Parathyroid adenoma (tissue), 2 donors: ENCODE results near the gene GNL3.

Experiments used
- H2AFZ ChIP-seq: fragments of 300-600 bp; sonication (generic); one replicate; pipeline ENCODE4 v1.7.0; 2017; ENCODE audit warnings: antibody characterized with exemption, mild to moderate bottlenecking
- H3K27ac ChIP-seq: fragments of 300-600 bp; sonication (generic); one replicate; pipeline ENCODE4 v1.7.0; 2017
- H3K27me3 ChIP-seq: fragments of 300-600 bp; sonication (generic); one replicate; pipeline ENCODE4 v1.7.0; 2017; ENCODE audit warnings: low read length; ENCODE audit not compliant: control insufficient read depth, insufficient read depth
- H3K36me3 ChIP-seq: fragments of 300-600 bp; sonication (generic); one replicate; pipeline ENCODE4 v1.7.0; 2017; ENCODE audit warnings: low read length; ENCODE audit not compliant: control insufficient read depth, insufficient read depth
- H3K4me1 ChIP-seq: fragments of 300-600 bp; sonication (generic); one replicate; pipeline ENCODE4 v1.7.0; 2017; ENCODE audit warnings: control low read depth
- H3K4me2 ChIP-seq: fragments of 300-600 bp; sonication (generic); one replicate; pipeline ENCODE4 v1.7.0; 2017; ENCODE audit warnings: low read length
- H3K4me3 ChIP-seq: fragments of 300-600 bp; sonication (generic); one replicate; pipeline ENCODE4 v1.7.0; 2017; ENCODE audit warnings: low read depth, low read length
- H3K79me2 ChIP-seq: fragments of 300-600 bp; sonication (generic); one replicate; pipeline ENCODE4 v1.7.0; 2017; ENCODE audit warnings: control low read depth
- H3K9ac ChIP-seq: fragments of 300-600 bp; sonication (generic); one replicate; pipeline ENCODE4 v1.7.0; 2017; ENCODE audit warnings: mild to moderate bottlenecking
- H3K9me3 ChIP-seq: fragments of 300-600 bp; sonication (generic); one replicate; pipeline ENCODE4 v1.7.0; 2017; ENCODE audit warnings: low read length; ENCODE audit not compliant: control insufficient read depth
- CTCF ChIP-seq: fragments of 300-600 bp; sonication (generic); IDR thresholded peaks from one replicate; pipeline ENCODE4 v1.7.0; 2017; ENCODE audit warnings: antibody characterized with exemption, mild to moderate bottlenecking
- donor health status: primary hyperparathyroidism.

The GNL3 gene

GRCh38 chr3:52715714-52716305 is 30.0 kb downstream of the GNL3 start:
- H3K79me2 ChIP-seq, result peaks cover 6% of the 10 kb centered on the region
- no peaks in the 10 kb centered on the region for H3K9me3 ChIP-seq
- no peaks in the 10 kb centered on the region for H3K36me3 ChIP-seq
- no peak overlapping the region for H3K27ac ChIP-seq
- no peak for TF ChIP-seq CTCF
- no peak overlapping the region for H3K9ac ChIP-seq
- peaks cover under 1% of the 10 kb centered on the region for H3K4me1 ChIP-seq
- no peaks in the 10 kb centered on the region for H3K27me3 ChIP-seq
- H3K4me3 ChIP-seq, result no peak overlapping the region
- H2AFZ ChIP-seq, result no peak overlapping the region
- no peak overlapping the region for H3K4me2 ChIP-seq

GRCh38 chr3:52719618-52720017 is 33.8 kb downstream of the GNL3 start:
- Histone ChIP-seq H3K36me3 (no peaks in the 10 kb centered on the region), H3K27ac (no peak overlapping the region), H3K4me2 (no peak overlapping the region), H3K79me2 (peaks cover 6% of the 10 kb centered on the region), H3K4me1 (peaks cover 6% of the 10 kb centered on the region), H2AFZ (no peak overlapping the region), H3K27me3 (no peaks in the 10 kb centered on the region), H3K9ac (no peak overlapping the region), H3K4me3 (no peak overlapping the region), H3K9me3 (no peaks in the 10 kb centered on the region)
- TF ChIP-seq CTCF, result no peak

GRCh38 chr3:52721002-52721729 is 35.3 kb downstream of the GNL3 start:
- H3K4me3 ChIP-seq, result no peak overlapping the region
- H3K27ac ChIP-seq, result no peak overlapping the region
- peak overlapping the region; percentile 33 for H3K4me2 ChIP-seq
- H3K27me3 ChIP-seq, result no peaks in the 10 kb centered on the region
- peaks cover 6% of the 10 kb centered on the region for H3K4me1 ChIP-seq
- TF ChIP-seq CTCF, result no peak
- no peaks in the 10 kb centered on the region for H3K36me3 ChIP-seq
- H2AFZ ChIP-seq, result no peak overlapping the region
- no peaks in the 10 kb centered on the region for H3K9me3 ChIP-seq
- H3K79me2 ChIP-seq, result peaks cover 3% of the 10 kb centered on the region
- H3K9ac ChIP-seq, result no peak overlapping the region

GRCh38 chr3:52721730-52722008 is 35.8 kb downstream of the GNL3 start:
- H2AFZ ChIP-seq, result no peak overlapping the region
- no peak for TF ChIP-seq CTCF
- no peak overlapping the region for H3K27ac ChIP-seq
- H3K4me1 ChIP-seq, result peaks cover 6% of the 10 kb centered on the region
- H3K27me3 ChIP-seq, result no peaks in the 10 kb centered on the region
- no peaks in the 10 kb centered on the region for H3K9me3 ChIP-seq
- no peak overlapping the region for H3K9ac ChIP-seq
- no peak overlapping the region for H3K4me2 ChIP-seq
- H3K36me3 ChIP-seq, result no peaks in the 10 kb centered on the region
- no peak overlapping the region for H3K4me3 ChIP-seq
- H3K79me2 ChIP-seq, result peaks cover 3% of the 10 kb centered on the region

- H3K36me3 ChIP-seq, result no peaks in the 10 kb centered on the region
- no peak overlapping the region for H3K4me3 ChIP-seq
- no peak overlapping the region for H3K4me2 ChIP-seq
- H3K9me3 ChIP-seq, result no peaks in the 10 kb centered on the region
- peaks cover 3% of the 10 kb centered on the region for H3K79me2 ChIP-seq
- no peak overlapping the region for H3K27ac ChIP-seq
- H3K27me3 ChIP-seq, result no peaks in the 10 kb centered on the region
- TF ChIP-seq CTCF, result no peak
- H3K9ac ChIP-seq, result no peak overlapping the region
- H3K4me1 ChIP-seq, result peaks cover 6% of the 10 kb centered on the region
- no peak overlapping the region for H2AFZ ChIP-seq
Measured at GRCh38 chr3:52722491-52722890, 36.7 kb downstream of the GNL3 start.
